Neuronal stem cell (in vitro differentiated cells): Measurements from ENCODE around the gene NDST1.

ENCODE experiments used
- DNase-seq: peaks from one replicate; pipeline ENCODE4 v3.0.0-alpha.2; 2013; ENCODE audit warnings: low spot score
- H2AFZ ChIP-seq: one replicate; pipeline ENCODE4 v1.6.1; 2013; ENCODE audit warnings: mild to moderate bottlenecking, low read length, inconsistent platforms
- H2AK5ac ChIP-seq: 2 replicates; pipeline ENCODE4 v1.6.1; 2013; ENCODE audit warnings: low read depth, mild to moderate bottlenecking, inconsistent platforms, low read length, moderate library complexity, mixed read lengths
- H2BK120ac ChIP-seq: 2 replicates; pipeline ENCODE4 v1.6.1; 2013; ENCODE audit warnings: low read depth, mild to moderate bottlenecking, inconsistent platforms, low read length, moderate library complexity, mixed read lengths
- H2BK12ac ChIP-seq: one replicate; pipeline ENCODE4 v1.6.1; 2013; ENCODE audit warnings: low read length, inconsistent platforms
- H2BK15ac ChIP-seq: 2 replicates; pipeline ENCODE4 v1.6.1; 2013; ENCODE audit warnings: mild to moderate bottlenecking, low read length, inconsistent platforms, mixed read lengths
- H2BK5ac ChIP-seq: one replicate; pipeline ENCODE4 v1.6.1; 2013; ENCODE audit warnings: inconsistent platforms, mild to moderate bottlenecking, low read length, moderate library complexity
- H3K14ac ChIP-seq: one replicate; pipeline ENCODE4 v1.6.1; 2013; ENCODE audit warnings: low read length, inconsistent platforms
- H3K18ac ChIP-seq: 2 replicates; pipeline ENCODE4 v1.6.1; 2013; ENCODE audit warnings: low read length, inconsistent platforms
- H3K23ac ChIP-seq: 2 replicates; pipeline ENCODE4 v1.6.1; 2013; ENCODE audit warnings: low read depth, mild to moderate bottlenecking, mixed read lengths, low read length, inconsistent platforms; ENCODE audit not compliant: poor library complexity
- H3K27ac ChIP-seq: replicated peaks from 3 replicates; pipeline ENCODE4 v1.5.1; 2013; ENCODE audit warnings: low read length, inconsistent platforms
- H3K27me3 ChIP-seq, 3 experiments: 2 replicates each; pipeline ENCODE4 v1.6.1; 2013; ENCODE audit warnings: low read length in 3 of 3, mild to moderate bottlenecking in 2 of 3, inconsistent platforms in 1 of 3, low read depth in 1 of 3, mixed read lengths in 1 of 3, moderate library complexity in 1 of 3; ENCODE audit not compliant: control insufficient read depth in 3 of 3, insufficient read depth in 3 of 3
- H3K36me3 ChIP-seq, 2 donors: replicated peaks in 1 of 2; 2 replicates each; pipeline ENCODE4 v1.6.1; 2013; ENCODE audit warnings: low read length in 2 of 2; ENCODE audit not compliant: control insufficient read depth in 2 of 2, insufficient read depth in 2 of 2
- H3K4ac ChIP-seq: 2 replicates; pipeline ENCODE4 v1.6.1; 2013; ENCODE audit warnings: inconsistent platforms, mild to moderate bottlenecking, low read length, moderate library complexity
- H3K4me1 ChIP-seq, 2 donors: 1 replicate in 1 of 2; 2 replicates in 1 of 2; pipeline ENCODE4 v1.6.1; 2013; ENCODE audit warnings: low read length in 2 of 2, low read depth in 1 of 2; ENCODE audit not compliant: control insufficient read depth in 2 of 2, insufficient read depth in 1 of 2
- H3K4me2 ChIP-seq: one replicate; pipeline ENCODE4 v1.6.1; 2013; ENCODE audit warnings: mild to moderate bottlenecking, low read length, inconsistent platforms; ENCODE audit not compliant: insufficient read depth, poor library complexity, severe bottlenecking
- H3K4me3 ChIP-seq, 2 donors: 2 replicates each; pipeline ENCODE4 v1.5.1; 2013; ENCODE audit warnings: low read length in 2 of 2, mild to moderate bottlenecking in 2 of 2, inconsistent platforms in 1 of 2, moderate library complexity in 1 of 2
- H3K79me1 ChIP-seq: one replicate; pipeline ENCODE4 v1.6.1; 2013; ENCODE audit warnings: low read depth, mild to moderate bottlenecking, inconsistent platforms, low read length, moderate library complexity
- H3K9ac ChIP-seq: one replicate; pipeline ENCODE4 v1.6.1; 2013; ENCODE audit warnings: mild to moderate bottlenecking, low read depth, low read length, inconsistent platforms; ENCODE audit not compliant: poor library complexity
- H3K9me3 ChIP-seq, 2 donors: replicated peaks in 1 of 2; 2 replicates each; pipeline versions ENCODE3 to v1.6.1; 2013; ENCODE audit warnings: low read length in 2 of 2, mild to moderate bottlenecking in 2 of 2, inconsistent platforms in 1 of 2, low read depth in 1 of 2, mixed read lengths in 1 of 2, moderate library complexity in 1 of 2; ENCODE audit not compliant: control insufficient read depth in 2 of 2, insufficient read depth in 1 of 2
- H4K8ac ChIP-seq: one replicate; pipeline ENCODE4 v1.6.1; 2013; ENCODE audit warnings: low read depth, mild to moderate bottlenecking, inconsistent platforms, low read length, moderate library complexity
- H4K91ac ChIP-seq: one replicate; pipeline ENCODE4 v1.6.1; 2013; ENCODE audit warnings: low read length, low read depth, mild to moderate bottlenecking, inconsistent platforms; ENCODE audit not compliant: poor library complexity
- WGBS, 2 donors: extraction: QIAGEN DNeasy Blood & Tissue Kit; methylation state at CpG; one replicate each; pipeline ENCODE4 v1.1.7; 2013; ENCODE audit warnings: missing lambda C conversion rate in 2 of 2, mixed read lengths in 1 of 2; ENCODE audit not compliant: insufficient read length in 2 of 2, insufficient replicate concordance in 1 of 2; ENCODE audit errors: extremely low coverage in 2 of 2; 5-methylcytosine and 5-hydroxymethylcytosine counted together

Gene NDST1

GRCh38 chr5:150595466-150596031 is 87.6 kb downstream of the NDST1 start:
- no peak overlapping the region for H3K9ac ChIP-seq
- H3K18ac ChIP-seq: no peak overlapping the region
- no peaks in the 10 kb centered on the region for H3K27me3 ChIP-seq
- no peaks in the 10 kb centered on the region for H3K79me1 ChIP-seq
- no peaks in the 10 kb centered on the region for H3K9me3 ChIP-seq
- no peak overlapping the region for H3K14ac ChIP-seq
- no peak overlapping the region for H2BK5ac ChIP-seq
- no peaks in the 10 kb centered on the region for H3K36me3 ChIP-seq
- H4K91ac ChIP-seq: no peak overlapping the region
- no peak overlapping the region for H2BK15ac ChIP-seq
- H2BK12ac ChIP-seq: no peak overlapping the region
- no peak overlapping the region for H3K4me3 ChIP-seq
- no peak overlapping the region for H4K8ac ChIP-seq
- H2AK5ac ChIP-seq: no peak overlapping the region
- no peak overlapping the region for H3K27ac ChIP-seq
- H3K4me1 ChIP-seq: peaks cover 11 to 21% of the 10 kb centered on the region in 2 donors
- H3K23ac ChIP-seq: no peak overlapping the region
- H2AFZ ChIP-seq: peak overlapping the region; percentile 79
- no peak overlapping the region for H3K4ac ChIP-seq
- no peak overlapping the region for H3K4me2 ChIP-seq
- no CpG with 5 or more reads among the region's 12 CpGs for WGBS, 2 donors
- no peak overlapping the region for H2BK120ac ChIP-seq
- DNase-seq: no peak

GRCh38 chr5:150596313-150596712 is 88.4 kb downstream of the NDST1 start:
- no peak overlapping the region for H3K4me3 ChIP-seq
- H2BK120ac ChIP-seq: no peak overlapping the region
- H4K91ac ChIP-seq: no peak overlapping the region
- H4K8ac ChIP-seq: no peak overlapping the region
- no peak overlapping the region for H3K9ac ChIP-seq
- no peak for DNase-seq
- no peak overlapping the region for H3K18ac ChIP-seq
- H3K4ac ChIP-seq: no peak overlapping the region
- H3K36me3 ChIP-seq: no peaks in the 10 kb centered on the region
- no peak overlapping the region for H3K4me2 ChIP-seq
- no CpG with 5 or more reads among the region's 9 CpGs for WGBS, 2 donors
- H3K14ac ChIP-seq: no peak overlapping the region
- no peak overlapping the region for H2BK5ac ChIP-seq
- H3K27me3 ChIP-seq: no peaks in the 10 kb centered on the region
- no peaks in the 10 kb centered on the region for H3K79me1 ChIP-seq
- peaks cover 3 to 15% of the 10 kb centered on the region in 2 donors for H3K4me1 ChIP-seq
- H3K27ac ChIP-seq: no peak overlapping the region
- no peak overlapping the region for H2BK15ac ChIP-seq
- H2AFZ ChIP-seq: peak overlapping the region; percentile 79
- no peak overlapping the region for H3K23ac ChIP-seq
- H2AK5ac ChIP-seq: peak overlapping the region; percentile 24
- H2BK12ac ChIP-seq: no peak overlapping the region
- H3K9me3 ChIP-seq: no peaks in the 10 kb centered on the region

GRCh38 chr5:150596826-150597225 is 88.9 kb downstream of the NDST1 start:
- Histone ChIP-seq H4K8ac (no peak overlapping the region), H2AK5ac (peak overlapping the region; percentile 24), H2BK5ac (no peak overlapping the region), H2BK12ac (no peak overlapping the region), H2BK15ac (no peak overlapping the region), H3K27ac (no peak overlapping the region), H3K4ac (no peak overlapping the region), H4K91ac (no peak overlapping the region), H3K23ac (no peak overlapping the region), H3K4me3 (no peak overlapping the region), H3K27me3 (no peaks in the 10 kb centered on the region), H3K36me3 (no peaks in the 10 kb centered on the region), H3K18ac (no peak overlapping the region), H2BK120ac (no peak overlapping the region), H3K14ac (no peak overlapping the region), H3K9ac (no peak overlapping the region), H3K9me3 (no peaks in the 10 kb centered on the region), H3K4me2 (no peak overlapping the region), H3K4me1 (peaks cover 3 to 14% of the 10 kb centered on the region in 2 donors), H3K79me1 (no peaks in the 10 kb centered on the region), H2AFZ (no peak overlapping the region)
- no peak for DNase-seq
- no CpG with 5 or more reads among the region's 3 CpGs for WGBS, 2 donors

- no peaks in the 10 kb centered on the region for H3K36me3 ChIP-seq
- no peak overlapping the region for H3K9ac ChIP-seq
- H2BK15ac ChIP-seq: no peak overlapping the region
- H2AK5ac ChIP-seq: no peak overlapping the region
- H4K8ac ChIP-seq: no peak overlapping the region
- no peaks in the 10 kb centered on the region for H3K79me1 ChIP-seq
- H3K4me2 ChIP-seq: no peak overlapping the region
- no peak overlapping the region for H2BK12ac ChIP-seq
- no peak overlapping the region for H3K4ac ChIP-seq
- no peak overlapping the region for H3K27ac ChIP-seq
- H3K27me3 ChIP-seq: no peaks in the 10 kb centered on the region
- H4K91ac ChIP-seq: no peak overlapping the region
- H2BK120ac ChIP-seq: no peak overlapping the region
- no CpG with 5 or more reads among the region's 10 CpGs for WGBS, 2 donors
- no peak overlapping the region for H2BK5ac ChIP-seq
- H2AFZ ChIP-seq: peak overlapping the region; percentile 45
- H3K4me3 ChIP-seq: no peak overlapping the region
- no peak overlapping the region for H3K14ac ChIP-seq
- no peak overlapping the region for H3K23ac ChIP-seq
- H3K4me1 ChIP-seq: peaks cover 3 to 15% of the 10 kb centered on the region in 2 donors
- DNase-seq: no peak
- no peak overlapping the region for H3K18ac ChIP-seq
- no peaks in the 10 kb centered on the region for H3K9me3 ChIP-seq
These were observed 90.1 kb downstream of the NDST1 start for GRCh38 chr5:150598006-150598405.
